ENCODE measurements around the gene CELF3.

CELF3 gene

GRCh38 chr1:151655371-151655770 lies 61.2 kb downstream of the CELF3 start:
- Histone ChIP-seq H3K9me3 (ENCODE audit: control insufficient read depth, insufficient read depth, low read depth, low read length) (no peaks in the 10 kb centered on the region), H3K4me3 (ENCODE audit: low read depth, low read length) (no peak overlapping the region), H3K4me1 (ENCODE audit: control insufficient read depth, insufficient read depth, low read length) (no peaks in the 10 kb centered on the region), H3K36me3 (ENCODE audit: control insufficient read depth in 2 of 2, insufficient read depth in 1 of 2, low read length in 2 of 2) (peaks cover 7 to 21% of the 10 kb centered on the region in 2 experiments; a peak in 2 of 3 replicates), H3K27ac (ENCODE audit: extremely low read depth, low read depth, low read length) (no peak overlapping the region)
- ChIA-PET POLR2A (no interaction called here), CTCF (interaction anchor here (0.6 to 1.2 kb wide), 2 partner anchors 62 to 120 kb away, joined by 3 to 5 read pairs; no protein-coding TSS in a partner anchor)
- TF ChIP-seq ZNF623 (tag by site-specific recombination; IDR thresholded peaks at IDR 0.05) (no peak), ZBTB48 (tag by site-specific recombination; IDR thresholded peaks at IDR 0.05) (0 out of 2 replicates have a peak, but pooled peaks have one; percentile 19)

- POLR2A ChIA-PET: no interaction called here
- CTCF ChIA-PET: interaction anchor here (0.8 kb wide), 1 partner anchor 15 kb away, joined by 3 read pairs; no protein-coding TSS in a partner anchor
Measured at GRCh38 chr1:151653397-151653796, 63.2 kb downstream of the CELF3 start.

More at GRCh38 chr1:151653397-151653796, 63.2 kb downstream of the CELF3 start:
- TF ChIP-seq ZNF654 (tag by site-specific recombination; IDR thresholded peaks at IDR 0.05; ENCODE audit: low read depth): no peak
- TF ChIP-seq ZNF843 (tag by site-specific recombination; IDR thresholded peaks at IDR 0.05): no peak
- TF ChIP-seq BCL11A (tag by site-specific recombination; IDR thresholded peaks at IDR 0.05; ENCODE audit: low read depth): no peak
- no peak for TF ChIP-seq ZSCAN30 (tag by site-specific recombination; IDR thresholded peaks at IDR 0.05)
- no peak for TF ChIP-seq ZBTB17 (tag by site-specific recombination; IDR thresholded peaks at IDR 0.05)
- no peaks in the 10 kb centered on the region for H3K4me1 ChIP-seq (ENCODE audit: control insufficient read depth, insufficient read depth, low read length)
- H3K9me3 ChIP-seq (ENCODE audit: control insufficient read depth, insufficient read depth, low read depth, low read length): no peaks in the 10 kb centered on the region
- peaks cover 0 to 10% of the 10 kb centered on the region in 2 experiments; a peak in 2 of 3 replicates for H3K36me3 ChIP-seq (ENCODE audit: control insufficient read depth in 2 of 2, insufficient read depth in 1 of 2, low read length in 2 of 2)
- no peak overlapping the region for H3K4me3 ChIP-seq (ENCODE audit: low read depth, low read length)
- no peak overlapping the region for H3K27ac ChIP-seq (ENCODE audit: extremely low read depth, low read depth, low read length)
